HG02970 (cell line): Measurements from ENCODE around the gene VWA8.
"Not testable (repeated sequence)": the region's sequence is repeated elsewhere in the genome, so short reads cannot be mapped to it uniquely, and the experiment has no call there.

ENCODE experiments used
- ATAC-seq: cut with Tn5 transposase; IDR thresholded peaks from one replicate; pipeline ENCODE4 v1.9.1; 2021; ENCODE audit warnings: mild to moderate bottlenecking, moderate library complexity, moderate number of reproducible peaks; ENCODE audit not compliant: unreplicated experiment, low FRiP score

The VWA8 gene

GRCh38 chr13:41652735-41653361 lies 308.1 kb downstream of the VWA8 start:
- ATAC-seq = no peak

DNA sequence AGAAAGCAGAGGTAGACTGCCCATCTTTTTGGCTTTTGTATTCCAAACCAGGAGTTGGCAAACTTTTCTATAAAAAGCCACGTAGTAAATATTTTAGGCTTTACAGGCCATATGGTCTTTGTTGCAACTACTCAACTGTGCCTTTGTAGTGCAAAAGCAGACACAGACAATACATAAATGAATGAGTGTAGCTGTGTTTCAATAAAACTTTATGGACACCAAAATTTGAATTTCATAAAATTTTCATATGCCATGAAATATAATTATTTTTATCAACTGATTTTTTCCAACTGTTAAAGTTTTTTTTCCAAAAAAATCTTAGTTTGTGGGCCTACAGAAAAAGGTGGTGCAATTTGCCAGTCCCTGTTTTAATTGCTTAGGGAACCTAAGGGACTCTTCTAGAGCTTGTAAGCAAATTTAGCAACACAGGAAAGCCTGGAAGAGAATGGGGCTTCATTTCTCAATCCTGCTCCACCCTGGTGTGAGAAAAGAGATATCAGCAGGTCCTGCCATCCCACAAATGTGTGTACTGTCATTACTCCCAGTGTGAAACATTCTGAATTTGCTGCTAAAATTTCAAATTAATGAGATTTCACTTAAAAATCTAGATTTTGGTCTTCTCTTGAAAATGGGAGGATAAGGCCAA lies 309.4 kb downstream of the VWA8 start:
- no peak for ATAC-seq

- ATAC-seq = no peak
These were observed 310.2 kb downstream of the VWA8 start for GRCh38 chr13:41650706-41651105.

DNA sequence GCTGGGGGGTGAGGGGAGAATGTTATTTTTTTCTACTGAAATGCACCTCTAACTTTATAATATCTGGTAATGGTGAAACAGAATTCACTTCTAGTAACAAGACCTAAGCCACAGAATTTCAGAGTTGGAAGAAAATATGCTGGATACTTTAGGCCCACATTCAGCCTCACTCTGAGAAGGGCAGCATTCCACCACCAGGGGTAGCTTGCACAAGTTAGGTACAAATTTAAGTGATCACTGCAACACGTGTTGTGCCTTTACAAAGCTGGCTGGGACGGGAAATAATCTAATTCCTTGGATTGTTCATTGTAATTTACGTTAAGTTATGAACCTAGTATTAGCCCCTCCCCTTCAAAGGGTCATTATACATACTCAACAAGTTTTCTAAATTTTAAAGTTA lies 311.2 kb downstream of the VWA8 start:
- ATAC-seq = no peak

GRCh38 chr13:41648314-41648935 lies 312.5 kb downstream of the VWA8 start:
- ATAC-seq = no peak

DNA sequence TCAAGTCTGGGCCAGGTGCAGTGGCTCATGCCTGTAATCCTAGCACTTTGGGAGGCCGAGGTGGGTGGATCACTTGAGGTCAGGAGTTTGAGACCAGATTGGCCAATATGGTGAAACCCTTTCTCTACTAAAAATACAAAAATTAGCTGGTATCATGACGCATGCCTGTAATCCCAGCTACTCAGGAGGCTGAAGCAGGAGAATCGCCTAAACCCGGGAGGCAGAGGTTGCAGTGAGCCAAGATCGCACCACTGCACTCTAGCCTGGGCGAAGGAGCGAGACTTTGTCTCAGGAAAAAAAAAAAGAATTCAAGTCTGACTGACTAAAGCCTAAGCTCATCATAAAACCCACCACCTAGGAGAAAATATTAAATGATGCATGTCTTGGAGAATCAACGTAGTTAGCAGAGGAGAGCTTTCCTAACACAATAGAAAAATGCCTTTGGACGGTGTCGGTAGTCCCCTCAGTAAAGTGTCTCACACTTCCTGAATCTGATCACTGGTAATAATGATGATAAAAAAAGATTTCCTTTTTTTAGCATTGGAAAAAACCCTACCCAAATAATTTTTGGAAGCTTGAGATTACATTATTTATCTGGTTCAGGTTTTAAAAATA lies 313.1 kb downstream of the VWA8 start:
- not testable (repeated sequence) for ATAC-seq

- no peak for ATAC-seq
These were observed 315.6 kb downstream of the VWA8 start for GRCh38 chr13:41645331-41645730.

GRCh38 chr13:41644742-41645141 lies 316.2 kb downstream of the VWA8 start:
- no peak for ATAC-seq

- ATAC-seq = no peak
These were observed 317.4 kb downstream of the VWA8 start for GRCh38 chr13:41643507-41643906.

DNA sequence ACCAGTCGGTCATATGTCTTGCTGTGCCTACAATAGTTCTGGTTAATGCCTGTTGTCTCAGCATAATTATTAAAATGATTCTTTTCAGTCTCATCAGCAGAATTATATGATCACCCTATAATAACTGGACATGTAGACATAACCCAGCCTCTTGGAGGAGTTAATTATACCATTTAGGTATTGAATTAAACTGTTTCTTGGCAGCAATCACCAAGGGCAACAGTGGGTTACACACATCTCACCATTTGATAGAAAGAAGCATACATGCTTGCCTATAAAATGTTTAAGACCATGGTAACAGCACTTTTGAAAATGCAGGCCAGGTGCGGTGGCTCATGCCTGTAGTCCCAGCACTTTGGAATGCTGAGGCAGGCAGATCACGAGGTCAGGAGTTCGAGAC lies 318.9 kb downstream of the VWA8 start:
- no peak for ATAC-seq

- no peak for ATAC-seq
These were observed 319.5 kb downstream of the VWA8 start for GRCh38 chr13:41641429-41641828.

DNA sequence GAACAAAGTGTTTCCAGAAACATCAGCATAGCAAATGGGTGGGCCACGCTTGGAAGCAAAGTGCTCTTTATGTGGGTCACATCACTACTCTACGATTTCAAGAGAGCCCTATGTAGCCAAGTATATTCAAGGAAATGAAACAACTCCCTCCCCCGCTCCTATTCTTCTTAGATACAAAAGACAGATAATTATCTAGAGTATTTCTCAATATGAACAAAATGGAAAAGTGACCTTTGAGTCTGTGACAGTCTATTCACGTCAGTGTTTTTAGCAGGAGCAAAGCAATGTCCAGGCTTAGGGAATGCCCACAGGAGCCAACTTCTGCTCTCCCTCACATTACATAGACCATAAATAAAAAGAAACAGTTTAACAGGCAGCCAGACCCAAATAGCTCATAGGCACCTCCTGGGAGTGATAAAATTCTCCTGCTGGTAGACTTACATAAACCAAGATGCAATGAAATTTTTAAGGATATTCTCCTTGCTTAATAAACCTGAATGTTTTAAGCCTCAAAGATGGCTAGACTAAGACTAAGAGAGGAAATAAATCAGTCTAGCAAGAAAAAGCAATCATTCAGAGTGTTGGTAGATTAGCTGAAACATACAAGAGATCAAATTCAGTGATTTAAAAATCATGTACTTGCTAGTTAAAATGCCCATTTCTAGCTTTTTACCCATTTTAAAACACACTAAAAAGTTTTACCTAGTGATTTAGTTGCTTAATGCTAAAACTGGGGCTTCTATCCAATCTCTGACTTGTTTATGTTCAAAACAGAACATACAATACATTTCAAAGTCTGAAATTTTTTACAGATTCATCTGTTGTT lies 320.7 kb downstream of the VWA8 start:
- ATAC-seq = no peak

DNA sequence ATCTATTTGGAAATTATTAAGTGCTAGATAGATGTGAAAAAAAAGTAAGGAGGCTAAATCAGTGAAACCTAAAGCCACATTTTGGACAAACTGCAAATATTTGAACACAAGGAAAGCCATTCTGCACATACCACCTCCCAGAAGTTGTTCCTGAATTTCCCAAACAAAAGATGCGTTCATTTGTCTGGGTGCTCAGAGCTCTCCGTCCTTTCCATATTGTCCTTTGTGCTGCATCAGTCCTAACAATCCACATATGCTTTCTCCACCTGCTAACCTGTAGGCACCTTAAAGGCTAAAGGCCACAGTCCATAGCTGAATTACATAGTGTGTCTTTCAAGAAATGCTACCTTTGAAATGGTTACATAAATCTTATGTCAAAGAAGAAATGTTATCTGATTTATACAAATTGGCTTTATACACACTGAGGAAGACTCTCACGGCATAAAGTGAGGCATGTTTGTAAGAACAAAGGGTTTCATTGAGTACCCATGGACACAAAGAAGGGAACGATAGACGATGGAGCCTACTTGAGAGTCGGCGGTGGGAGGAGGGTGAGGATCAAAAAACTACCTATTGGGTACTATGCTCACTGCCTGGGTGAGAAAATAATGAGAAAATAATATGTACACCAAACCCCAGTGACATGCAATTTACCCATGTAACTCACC lies 321.5 kb downstream of the VWA8 start:
- ATAC-seq = no peak

GRCh38 chr13:41637586-41637985 lies 323.3 kb downstream of the VWA8 start:
- no peak for ATAC-seq

DNA sequence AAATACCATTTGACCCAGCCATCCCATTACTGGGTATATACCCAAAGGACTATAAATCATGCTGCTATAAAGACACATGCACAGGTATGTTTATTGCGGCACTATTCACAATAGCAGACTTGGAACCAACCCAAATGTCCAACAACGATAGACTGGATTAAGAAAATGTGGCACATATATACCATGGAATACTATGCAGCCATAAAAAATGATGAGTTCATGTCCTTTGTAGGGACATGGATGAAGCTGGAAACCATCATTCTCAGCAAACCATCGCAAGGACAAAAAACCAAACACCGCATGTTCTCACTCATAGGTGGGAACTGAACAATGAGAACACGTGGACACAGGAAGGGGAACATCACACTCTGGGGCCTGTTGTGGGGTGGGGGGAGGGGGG lies 323.9 kb downstream of the VWA8 start:
- not testable (repeated sequence) for ATAC-seq

GRCh38 chr13:41636590-41636989 lies 324.3 kb downstream of the VWA8 start:
- not testable (repeated sequence) for ATAC-seq

DNA sequence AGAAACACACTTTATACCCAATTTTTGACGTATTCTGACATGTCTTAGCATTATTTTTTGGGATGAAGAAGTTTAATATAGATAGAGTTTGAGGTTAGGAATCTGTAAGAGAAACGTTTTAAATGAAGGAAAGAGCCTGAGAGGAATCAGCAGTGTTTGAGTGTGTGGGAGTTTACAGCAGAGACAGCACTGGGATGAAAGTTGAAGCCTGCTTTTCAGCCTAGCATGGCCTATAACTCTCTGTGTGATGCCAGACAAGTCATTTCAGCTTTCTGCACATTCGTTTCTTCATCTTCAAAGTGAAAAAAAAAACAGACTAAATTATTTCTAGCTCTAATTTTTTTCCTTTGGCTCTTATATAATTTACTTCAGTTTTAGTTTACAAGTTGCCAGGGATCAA lies 326.5 kb downstream of the VWA8 start:
- ATAC-seq = no peak

DNA sequence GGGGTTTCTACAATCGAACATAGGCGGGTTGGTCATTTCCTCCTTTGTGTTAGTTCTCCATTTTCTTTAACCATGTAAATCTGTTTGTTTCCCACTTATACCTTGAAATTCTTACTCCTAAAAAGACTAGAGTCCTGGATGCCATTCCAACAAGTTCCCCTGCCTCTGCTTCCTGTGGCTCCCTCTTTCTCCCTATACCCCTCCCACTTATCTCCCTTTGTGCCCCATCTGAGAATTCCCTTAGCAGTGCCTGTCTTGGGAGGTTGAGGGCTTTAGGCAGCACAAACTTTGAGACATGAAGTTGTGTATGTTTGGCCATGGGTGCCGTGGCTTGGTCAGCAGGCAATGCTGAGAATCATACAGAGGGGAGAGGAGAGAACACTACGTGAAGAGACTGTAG lies 327.1 kb downstream of the VWA8 start:
- ATAC-seq = no peak

DNA sequence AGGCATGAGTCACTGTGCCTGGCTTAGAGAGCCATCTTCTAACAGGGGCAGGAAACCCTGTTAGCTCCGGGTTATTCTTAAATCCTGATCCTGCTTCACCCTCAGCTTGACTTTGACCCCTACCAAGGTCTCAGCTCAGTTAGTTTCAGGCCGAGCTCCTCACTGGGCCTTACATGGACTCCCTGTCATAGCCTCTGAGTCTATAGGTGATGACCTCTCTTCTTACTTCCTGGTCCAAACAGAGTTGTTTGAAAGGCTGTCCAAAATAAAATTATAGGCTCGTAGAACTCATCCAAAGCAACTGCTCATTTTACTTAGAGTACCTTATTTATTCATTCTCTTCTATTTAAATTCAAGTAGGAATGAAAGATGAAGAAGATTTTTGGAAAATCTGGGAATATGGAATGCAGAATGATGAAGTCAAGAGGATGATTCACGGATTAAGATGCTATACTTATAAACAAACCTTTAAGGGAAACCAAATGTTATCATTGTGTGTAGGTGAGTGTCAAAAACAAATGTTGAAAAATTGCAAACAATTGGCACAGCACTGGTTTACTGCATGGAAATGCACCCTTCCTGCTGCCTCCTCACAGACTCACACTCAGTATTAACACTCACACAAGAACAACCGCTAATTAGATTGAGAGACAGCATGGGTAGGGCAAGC lies 329.5 kb downstream of the VWA8 start:
- no peak for ATAC-seq

DNA sequence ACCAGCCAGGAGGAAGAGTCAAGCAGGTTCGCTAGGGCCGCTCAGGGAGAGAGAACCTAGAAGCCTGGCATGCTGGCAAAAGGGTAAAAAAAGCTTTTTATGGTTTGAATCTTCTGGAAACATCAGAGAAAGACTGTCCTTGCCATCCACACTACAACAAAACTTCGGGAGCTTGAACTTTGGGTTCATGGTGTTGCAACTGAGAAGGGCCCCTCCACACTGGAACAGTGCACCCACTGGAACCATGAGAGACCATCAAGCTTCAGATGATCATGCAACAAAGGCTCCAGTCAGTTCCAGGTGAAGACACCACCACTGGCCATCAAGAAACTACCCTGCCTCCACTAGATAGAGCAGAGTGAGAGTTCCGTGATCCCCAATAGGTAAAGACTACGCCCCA lies 333.5 kb downstream of the VWA8 start:
- ATAC-seq = no peak
